Right lobe of liver (tissue), 6 donors: ENCODE data around the gene UGT1A9. TPM values are rescaled to one million over a fixed set of nuclear protein-coding genes. Genes with fewer than 3 reads are reported as not detected.
A peak's percentile ranks its signal among the peaks of the same experiment; 100 is the strongest.

Source experiments
- ATAC-seq, 4 donors: fragments of 200-7000 bp; cut with Tn5 transposase; one replicate each; pipeline ENCODE4 v1.9.1; 2020; ENCODE audit warnings: mild to moderate bottlenecking in 4 of 4, moderate library complexity in 4 of 4
- DNase-seq, 3 donors: peaks; one replicate each; pipeline ENCODE4 v3.0.0-alpha.2; 2020
- H3K27ac ChIP-seq, 3 donors: fragments of 200-600 bp; one replicate each; pipeline ENCODE4 v1.8.0; 2022
- H3K27me3 ChIP-seq, 2 donors: fragments of 200-600 bp; one replicate each; pipeline ENCODE4 v1.8.0; 2022
- H3K36me3 ChIP-seq, 4 donors: fragments of 200-600 bp; sonication (generic) in 1 of 4; one replicate each; pipeline versions ENCODE4 v1.5.1 to v1.8.0; 2017 to 2022; ENCODE audit warnings: control low read depth in 1 of 4
- H3K4me1 ChIP-seq, 4 donors: fragments of 200-600 bp; sonication (generic) in 1 of 4; one replicate each; pipeline versions ENCODE4 v1.5.1 to v1.8.0; 2017 to 2022; ENCODE audit warnings: control low read depth in 1 of 4
- H3K4me3 ChIP-seq, 3 donors: fragments of 200-600 bp; one replicate each; pipeline ENCODE4 v1.8.0; 2022
- H3K9me3 ChIP-seq, 4 donors: fragments of 200-600 bp; sonication (generic) in 1 of 4; one replicate each; pipeline versions ENCODE4 v1.5.1 to v1.8.0; 2017 to 2022; ENCODE audit warnings: control low read depth in 1 of 4
- CTCF ChIP-seq, 4 donors: fragments of 200-600 bp in 3 of 4; fragments of 450-650 bp in 1 of 4; IDR thresholded peaks; one replicate each; pipeline versions ENCODE4 v1.5.1 to v1.8.0; 2016 to 2022; ENCODE audit warnings: antibody characterized with exemption in 4 of 4, mild to moderate bottlenecking in 2 of 4
- POLR2A ChIP-seq: fragments of 450-650 bp; IDR thresholded peaks from one replicate; pipeline ENCODE4 v1.6.1; 2017; ENCODE audit warnings: antibody characterized with exemption, mild to moderate bottlenecking
- WGBS: methylation state at CpG from one replicate; pipeline ENCODE4 v1.1.6; 2018; ENCODE audit warnings: low coverage, low lambda C conversion rate; ENCODE audit not compliant: insufficient coverage; ENCODE audit errors: missing lambda C conversion rate; 5-methylcytosine and 5-hydroxymethylcytosine counted together
- intact Hi-C, 2 donors: fragments of 100-400 bp; cut with DNase I; formaldehyde crosslinking; loops; one replicate each; pipeline versions ENCODE4 v1.11.2 to v1.14.1; 2022
- total RNA-seq, 6 experiments: library from RNA; depleted of rRNA in 2 of 6; stranded (reverse); fragments of >200 nt in 2 of 6; fragmentation: NEBNext Ultra II Directional in 3 of 6; extraction: Animal tissue kit (Norgen Biotek cat#: 25700) in 3 of 6; gene quantifications; one replicate each; pipeline versions ENCODE4 v1.1.0 to v1.2.4, GENCODE V29; 2016 to 2023
- donor health status: DM: no; HTN: yes; CAD: no.
- donor health status: DM: no; HTN: no; CAD: no.
- donor health status: DM: no; HTN: no; CAD: no.
- donor health status: DM: no; HTN: yes; CAD: no.
- donor health status: DM: no; HTN: yes; CAD: no.

UGT1A9 gene
- total RNA-seq, 6 experiments from 2014 or later = 91.6 to 365 (median 108) TPM

DNA sequence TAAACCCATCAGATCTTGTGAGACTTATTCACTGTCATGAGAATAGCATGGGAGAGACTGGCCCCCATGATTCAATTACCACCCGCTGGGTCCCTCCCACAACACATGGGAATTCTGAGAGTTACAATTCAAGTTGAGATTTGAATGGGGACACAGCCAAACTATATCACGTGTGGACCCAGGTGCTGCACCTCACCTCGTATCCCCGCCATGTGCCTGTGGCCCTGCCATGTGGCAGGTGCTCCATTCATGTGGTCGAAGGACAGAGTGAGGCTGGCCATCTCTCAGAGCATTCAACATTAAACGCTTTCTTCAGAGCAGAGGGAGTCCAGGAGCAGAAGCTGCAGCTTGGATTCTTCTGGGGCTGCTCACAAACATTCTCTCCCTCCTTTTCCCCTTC, 138.7 kb downstream of the UGT1A9 start:
- TF ChIP-seq POLR2A = no peak
- no peak for TF ChIP-seq CTCF (IDR thresholded peaks at IDR 0.05)
- Histone ChIP-seq H3K36me3 (no peaks in the 10 kb centered on the region), H3K27ac (no peak overlapping the region), H3K27me3 (no peaks in the 10 kb centered on the region), H3K4me3 (no peak overlapping the region), H3K4me1 (no peaks in the 10 kb centered on the region), H3K9me3 (no peaks in the 10 kb centered on the region)
- WGBS = 50% methylated on average over 1 of the region's 6 CpGs
- no peak for DNase-seq
- no peak for ATAC-seq
- intact Hi-C loops = no loop called here

DNA sequence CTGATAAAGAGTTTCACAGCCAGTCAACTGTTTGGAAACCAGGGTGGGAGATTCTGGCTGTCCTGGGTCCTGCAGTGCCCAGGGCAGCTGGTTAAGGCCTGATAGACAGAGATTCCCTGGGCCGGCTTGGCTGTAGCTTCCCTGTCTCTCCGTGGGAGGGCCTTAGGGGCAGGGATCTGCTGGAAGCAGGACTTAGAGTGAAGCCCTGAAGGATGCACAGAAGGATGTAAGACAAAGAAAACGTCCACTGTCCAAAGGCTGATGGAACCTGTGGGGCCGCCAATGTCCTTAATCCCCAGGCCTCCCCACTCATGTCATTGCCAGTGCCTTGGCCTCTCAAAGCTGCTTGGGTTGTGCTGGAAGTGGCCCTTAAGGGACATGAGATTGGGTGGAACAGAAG, 139.4 kb downstream of the UGT1A9 start:
- Histone ChIP-seq H3K27me3 (no peaks in the 10 kb centered on the region), H3K36me3 (no peaks in the 10 kb centered on the region), H3K9me3 (no peaks in the 10 kb centered on the region), H3K27ac (no peak overlapping the region), H3K4me3 (no peak overlapping the region), H3K4me1 (no peaks in the 10 kb centered on the region)
- WGBS = 62% methylated on average over 3 of the region's 4 CpGs
- intact Hi-C loops = no loop called here
- ATAC-seq (no peak), DNase-seq (peak in 2 of 3 donors; percentile 21 to 24)
- TF ChIP-seq POLR2A (no peak), CTCF (IDR thresholded peaks at IDR 0.05) (no peak)

GRCh38 chr2:233811732-233812131, 140.0 kb downstream of the UGT1A9 start:
- WGBS = 50% methylated on average over 1 of the region's 8 CpGs

DNA sequence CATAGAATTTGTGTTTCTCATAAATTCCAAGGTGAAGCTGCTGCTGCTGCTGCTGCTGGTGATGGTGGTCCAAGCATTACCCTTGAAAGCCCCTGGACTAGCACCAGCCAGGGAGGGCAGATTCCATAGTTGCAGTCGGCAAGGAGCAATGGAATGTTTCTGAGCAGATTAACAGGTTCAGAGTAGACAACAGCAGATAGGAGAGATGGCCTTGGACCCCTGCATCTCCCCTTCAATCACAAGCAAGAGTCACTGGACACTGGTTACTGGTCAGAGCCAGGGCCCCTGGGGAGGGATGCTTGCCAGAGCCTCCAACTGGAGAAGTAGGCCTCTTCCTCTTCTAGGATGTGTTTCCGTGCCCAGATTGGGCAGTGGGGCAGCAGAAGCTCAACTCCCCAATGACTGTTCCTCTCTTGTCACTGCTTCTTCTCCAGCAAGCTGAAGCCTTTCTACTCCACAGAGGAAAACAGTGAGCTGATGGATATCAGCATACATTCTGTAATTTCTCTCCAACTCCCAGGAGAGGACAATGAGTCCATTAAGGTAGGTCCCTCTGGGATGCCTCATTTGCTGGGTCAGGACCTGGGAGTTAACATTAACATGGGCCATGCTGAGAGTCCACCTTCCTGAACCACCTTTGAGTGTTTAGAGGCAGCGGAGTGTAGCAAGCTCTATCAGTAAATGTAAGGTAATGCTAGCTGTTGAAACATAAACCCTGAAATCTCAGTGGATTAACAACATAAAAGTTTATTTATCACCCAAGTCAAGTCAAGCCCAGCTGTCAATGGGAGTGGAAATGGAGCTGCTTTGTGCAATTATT, 141.7 kb downstream of the UGT1A9 start:
- Histone ChIP-seq H3K27me3 (no peaks in the 10 kb centered on the region), H3K4me1 (peaks cover 0 to 7% (median 0%) of the 10 kb centered on the region in 4 donors), H3K27ac (no peak overlapping the region), H3K9me3 (no peaks in the 10 kb centered on the region), H3K4me3 (no peak overlapping the region), H3K36me3 (no peaks in the 10 kb centered on the region)
- no peak for ATAC-seq
- DNase-seq = no peak
- WGBS = 100% methylated on average over 1 of the region's 3 CpGs
- TF ChIP-seq CTCF (IDR thresholded peaks at IDR 0.05) (no peak), POLR2A (no peak)
- intact Hi-C loops = no loop called here

More at GRCh38 chr2:233811732-233812131, 140.0 kb downstream of the UGT1A9 start:
- Histone ChIP-seq H3K4me3 (no peak overlapping the region), H3K4me1 (no peaks in the 10 kb centered on the region), H3K27me3 (no peaks in the 10 kb centered on the region), H3K9me3 (no peaks in the 10 kb centered on the region), H3K27ac (no peak overlapping the region), H3K36me3 (no peaks in the 10 kb centered on the region)
- ATAC-seq (no peak), DNase-seq (peak in 1 of 3 donors; percentile 22)
- TF ChIP-seq POLR2A (no peak), CTCF (IDR thresholded peaks at IDR 0.05) (no peak)
- intact Hi-C loops = no loop called here
